ENCODE data around the gene C10orf71.

The C10orf71 gene

DNA sequence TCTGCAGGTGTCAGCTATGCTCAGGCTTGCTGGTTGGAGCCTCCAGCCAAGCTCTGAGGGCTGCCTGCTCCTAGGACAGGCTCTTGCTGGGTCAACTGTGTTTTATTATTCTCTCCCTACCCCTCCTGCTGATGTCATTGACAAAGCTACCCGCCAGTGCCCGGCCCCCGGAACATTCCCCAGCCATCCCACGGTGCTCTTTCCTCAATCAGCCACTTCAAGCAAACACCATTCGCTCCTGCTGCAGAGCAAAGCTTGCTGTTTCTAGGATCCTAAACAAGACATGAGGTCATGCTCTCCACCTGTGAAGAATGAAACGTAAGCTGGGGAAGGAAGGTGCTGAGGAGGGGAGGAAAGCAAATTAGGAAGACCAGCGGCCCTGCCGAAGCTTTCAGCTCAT lies 2.1 kb upstream of the C10orf71 start:
- no peak for DNase-seq

DNA sequence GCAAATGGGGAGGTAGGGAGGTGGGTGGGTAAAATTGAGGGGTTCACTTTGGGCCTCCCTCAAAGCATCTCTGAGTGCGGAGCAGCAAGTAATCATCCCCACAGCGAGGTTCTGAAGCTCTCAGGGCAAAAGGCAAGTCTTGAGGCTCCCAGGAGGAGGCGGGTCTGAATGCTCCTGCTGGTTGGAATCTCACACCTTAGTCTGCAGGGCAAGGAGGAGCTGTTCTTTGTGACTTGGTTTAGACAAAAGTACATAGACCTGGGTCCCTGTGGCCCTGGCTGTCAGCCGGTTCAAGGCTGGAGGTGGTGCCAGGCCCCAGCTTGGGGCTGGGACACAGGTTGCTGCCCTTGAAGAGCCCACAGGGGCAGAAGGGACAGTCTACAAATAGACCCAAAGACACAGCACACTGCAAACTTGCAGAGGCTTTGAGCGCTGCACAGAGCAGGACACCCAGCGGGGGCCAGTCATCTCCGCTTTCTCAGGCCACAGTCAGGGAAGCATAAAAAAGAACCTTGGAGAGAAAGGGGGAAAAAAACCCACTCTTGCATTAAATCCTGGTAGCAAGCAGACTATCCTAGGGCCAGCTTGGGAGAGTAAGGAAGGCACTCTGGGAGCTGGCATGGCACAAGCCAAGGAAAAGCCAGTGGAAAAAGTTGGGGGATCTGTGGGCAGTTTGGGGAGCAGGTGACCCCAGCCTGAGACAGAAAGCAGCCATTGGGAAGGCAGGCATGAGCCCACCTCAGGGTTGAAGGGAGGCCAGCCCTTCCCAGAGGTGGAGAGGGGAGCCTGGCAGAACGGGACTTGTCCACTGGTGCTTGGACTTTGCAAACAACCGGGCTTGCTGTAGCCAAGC lies 926 bp upstream of the C10orf71 start:
- DNase-seq: no peak

DNA sequence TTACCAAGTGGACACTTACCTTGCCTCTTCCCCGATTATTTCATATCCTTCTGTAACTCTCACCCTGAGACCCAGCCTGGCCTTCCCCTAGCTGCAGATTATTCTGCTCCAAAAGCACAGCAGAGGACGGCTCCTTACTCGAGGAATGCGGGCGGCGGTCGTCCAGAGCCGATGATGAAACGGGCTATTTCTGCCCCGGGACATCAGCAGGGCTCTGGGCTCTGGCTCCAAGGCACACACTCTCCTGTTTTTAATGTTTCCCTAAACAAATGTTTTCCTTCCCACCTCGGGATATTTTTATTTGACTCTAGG lies 343 bp upstream of the C10orf71 start:
- DNase-seq: no peak

- DNase-seq: no peak
These were observed 808 bp downstream of the C10orf71 start for GRCh38 chr10:49299816-49300139.

DNA sequence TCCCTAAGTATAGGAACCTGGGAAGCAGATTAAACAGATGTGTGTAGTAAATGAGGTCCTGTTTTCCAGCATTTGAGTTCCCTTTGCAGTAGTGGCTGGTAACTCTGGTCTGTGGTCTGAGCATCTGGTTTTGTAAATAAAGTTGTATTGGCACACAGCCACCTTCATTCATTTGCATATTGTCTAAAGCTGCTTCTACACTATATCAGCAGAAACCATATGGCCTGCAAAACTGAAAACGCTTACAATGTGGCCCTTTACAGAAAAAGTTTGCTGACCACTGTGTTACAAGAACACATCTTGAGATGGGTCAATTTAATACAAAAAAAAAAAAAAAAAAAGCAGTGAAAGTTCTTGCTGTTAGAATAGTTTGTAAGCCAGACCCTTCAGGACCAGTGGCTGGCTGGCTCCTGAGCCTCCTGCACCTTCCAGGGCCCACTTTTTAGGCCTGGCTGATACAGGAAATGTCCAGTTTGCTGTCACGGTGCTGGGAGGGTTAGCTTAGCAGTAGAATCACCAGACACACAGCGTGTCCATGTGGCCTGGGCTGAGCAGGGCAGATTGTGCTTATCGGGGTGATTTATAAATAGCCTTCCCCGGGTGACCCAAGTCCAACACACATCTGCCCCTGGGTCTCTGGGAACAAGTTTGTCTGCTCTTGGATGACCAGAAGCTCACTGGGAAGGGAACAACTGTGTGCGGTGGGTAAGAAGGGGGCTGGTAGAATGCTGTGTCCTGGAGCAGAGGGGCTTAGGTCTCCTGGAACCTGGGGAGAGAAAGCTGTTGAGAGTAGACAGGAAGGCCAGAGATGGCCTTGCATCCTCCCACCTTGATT lies 1.4 kb downstream of the C10orf71 start:
- no peak for DNase-seq

DNA sequence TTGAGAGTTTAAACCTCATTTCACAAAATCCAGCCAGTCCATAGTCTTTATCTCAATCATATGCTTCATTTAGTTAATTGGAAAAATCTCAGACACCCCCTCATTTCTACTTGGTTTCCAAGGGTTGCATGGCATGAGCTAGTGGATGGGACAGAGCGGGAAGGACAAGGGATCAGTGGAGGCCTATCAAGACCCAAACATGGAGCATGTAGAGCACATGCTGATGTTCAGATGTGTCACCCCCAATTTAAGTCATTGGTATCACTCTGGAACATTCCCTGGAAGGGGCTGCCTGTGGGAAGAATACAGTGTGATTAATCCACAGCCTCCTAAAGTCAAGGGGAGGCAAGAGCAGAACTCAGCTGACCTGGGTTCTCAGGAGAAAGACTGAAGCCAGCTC lies 2.3 kb downstream of the C10orf71 start:
- no peak for DNase-seq

DNA sequence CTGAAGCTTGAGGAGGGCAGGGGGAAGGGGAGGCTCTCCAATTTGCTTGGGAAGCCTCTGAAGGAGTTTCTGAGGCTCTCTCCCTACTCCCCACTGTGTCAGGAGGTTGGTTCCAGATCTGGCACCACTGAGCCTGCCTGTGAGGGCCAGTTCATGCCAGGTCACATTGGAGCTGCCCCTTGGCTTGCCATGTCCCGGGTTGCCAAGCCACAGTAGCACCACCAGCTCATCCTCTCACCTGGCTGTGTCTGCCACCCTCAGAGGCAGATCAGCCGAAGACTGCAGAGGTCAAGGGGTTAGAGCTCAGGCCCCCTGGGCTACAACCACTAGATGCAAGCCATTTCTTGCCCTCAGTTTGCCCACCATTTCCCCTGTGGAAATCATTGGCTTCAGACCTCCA lies 3.1 kb downstream of the C10orf71 start:
- DNase-seq: no peak

DNA sequence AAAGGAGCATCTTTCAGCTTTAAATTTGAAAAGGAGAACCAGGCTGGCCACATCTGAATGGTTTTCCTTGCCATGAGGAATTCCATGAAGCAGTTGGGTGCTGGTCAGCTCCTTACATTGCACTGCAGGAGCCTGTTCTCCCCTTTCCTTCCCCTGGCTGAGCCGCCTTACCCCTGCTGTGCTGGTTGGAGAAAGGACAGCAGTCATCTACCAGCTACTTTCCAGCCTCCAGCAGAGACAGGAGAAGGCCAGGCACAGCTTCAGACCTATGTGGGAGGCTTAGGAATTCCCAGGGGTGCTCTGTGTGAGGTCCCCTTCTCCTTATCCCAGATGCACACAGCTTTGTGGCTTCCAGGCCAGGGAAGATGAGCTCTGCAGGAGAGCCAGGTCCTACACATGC lies 4.7 kb downstream of the C10orf71 start:
- no peak for DNase-seq

DNA sequence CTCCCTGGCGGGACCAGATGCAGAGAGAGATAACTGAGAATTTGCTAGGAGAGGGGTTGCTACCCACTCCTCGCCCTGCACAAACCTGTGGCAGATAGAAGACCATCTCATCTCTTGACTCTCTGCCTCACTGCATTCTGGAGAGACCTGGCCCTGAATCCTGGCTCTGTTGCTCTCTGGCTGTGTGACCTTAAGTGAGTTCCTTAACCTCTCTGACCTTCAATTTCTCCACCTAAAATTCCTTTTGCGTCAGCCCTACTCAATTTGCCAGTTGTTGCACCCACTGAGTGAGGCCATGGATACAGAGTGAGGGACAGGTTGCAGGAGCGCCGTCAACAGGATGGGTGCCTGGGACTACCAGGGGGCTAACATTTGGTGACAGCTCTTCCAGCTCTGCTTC lies 5.2 kb downstream of the C10orf71 start:
- no peak for DNase-seq

GRCh38 chr10:49307921-49308320 lies 9.0 kb downstream of the C10orf71 start:
- DNase-seq: no peak

GRCh38 chr10:49308881-49309280 lies 9.9 kb downstream of the C10orf71 start:
- no peak for DNase-seq

DNA sequence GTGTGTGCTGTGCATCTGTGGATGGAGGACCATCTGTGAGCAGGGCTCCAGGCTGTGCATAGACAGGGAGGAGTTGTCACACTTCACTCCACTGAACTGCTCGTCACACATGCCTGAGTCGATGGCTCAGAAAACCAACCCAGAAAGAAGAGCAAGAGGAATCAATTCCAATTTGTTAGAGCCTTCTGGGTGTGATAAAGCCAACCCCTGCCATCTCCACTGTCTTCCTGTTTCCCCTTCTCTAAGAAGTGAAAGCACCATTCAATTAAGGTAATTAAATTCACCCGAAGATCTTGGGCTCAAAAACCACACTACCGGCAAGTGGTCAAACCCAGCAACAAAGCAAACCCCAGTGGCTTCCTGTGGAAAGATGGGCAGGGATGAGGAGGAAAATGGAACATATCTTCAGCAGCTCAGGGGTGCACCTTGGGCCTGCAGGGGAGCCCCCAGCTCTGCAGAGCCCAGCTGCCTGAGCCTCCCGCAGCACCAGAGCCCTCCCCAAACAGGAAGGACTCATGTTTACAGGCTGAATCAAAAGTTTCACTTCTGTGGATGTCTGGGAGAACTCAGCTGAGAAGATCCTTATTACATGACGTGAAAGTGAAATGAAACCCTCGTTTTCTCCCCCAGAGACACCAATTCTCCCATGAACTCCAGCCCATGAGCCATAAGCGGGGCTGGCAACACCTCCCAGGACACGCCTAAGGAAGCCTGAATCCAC lies 10.9 kb downstream of the C10orf71 start:
- peak; percentile 35 to 40 for DNase-seq

DNA sequence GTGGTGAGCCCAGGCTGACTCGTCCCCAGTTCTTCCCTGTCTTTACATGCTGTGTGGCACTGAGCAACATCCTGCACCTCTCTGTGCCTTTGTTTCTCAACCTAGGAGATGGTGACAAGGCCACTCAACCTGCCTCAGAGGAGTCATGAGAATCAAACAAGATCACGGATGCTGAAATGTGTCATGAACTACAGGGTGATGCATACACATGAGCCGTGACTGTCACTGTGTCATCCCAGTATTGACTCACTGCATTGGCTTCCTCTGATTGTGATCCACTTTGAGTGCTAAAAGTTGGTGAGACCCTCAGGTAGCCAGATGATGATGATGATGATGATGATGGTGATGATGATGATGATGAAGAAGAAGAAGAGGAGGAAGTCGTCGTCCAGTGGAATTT lies 11.5 kb downstream of the C10orf71 start:
- no peak for DNase-seq

DNA sequence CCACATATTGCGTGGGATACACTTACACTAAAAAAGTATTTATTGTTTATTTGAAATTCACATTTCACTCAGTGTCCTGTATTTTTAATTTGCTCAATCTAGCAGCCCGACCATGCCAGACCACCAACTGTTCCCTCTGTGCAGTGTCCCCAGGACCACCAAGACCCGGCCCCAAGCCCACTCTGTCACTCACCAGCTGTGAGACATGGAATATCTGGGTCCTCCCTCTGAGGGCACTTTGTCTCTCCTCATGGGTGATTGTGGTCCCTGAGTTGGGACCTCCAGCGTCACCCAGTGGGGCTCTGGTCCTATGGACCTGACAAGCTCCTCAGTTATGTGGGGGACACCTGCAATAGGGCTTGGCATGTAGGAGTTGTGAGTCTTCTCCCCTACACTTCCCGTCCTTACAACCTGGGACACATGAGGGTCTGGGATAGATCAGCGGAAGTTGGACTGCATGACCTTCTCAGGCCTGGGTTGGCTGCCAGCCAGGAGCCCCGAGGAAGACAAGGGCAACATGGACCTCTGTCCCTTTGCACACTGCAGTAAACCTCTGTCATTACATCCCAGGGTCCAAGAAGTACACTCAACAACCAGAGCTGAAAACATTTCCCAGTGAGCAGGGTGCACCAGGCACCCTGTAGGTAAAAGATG lies 12.1 kb downstream of the C10orf71 start:
- no peak for DNase-seq

DNA sequence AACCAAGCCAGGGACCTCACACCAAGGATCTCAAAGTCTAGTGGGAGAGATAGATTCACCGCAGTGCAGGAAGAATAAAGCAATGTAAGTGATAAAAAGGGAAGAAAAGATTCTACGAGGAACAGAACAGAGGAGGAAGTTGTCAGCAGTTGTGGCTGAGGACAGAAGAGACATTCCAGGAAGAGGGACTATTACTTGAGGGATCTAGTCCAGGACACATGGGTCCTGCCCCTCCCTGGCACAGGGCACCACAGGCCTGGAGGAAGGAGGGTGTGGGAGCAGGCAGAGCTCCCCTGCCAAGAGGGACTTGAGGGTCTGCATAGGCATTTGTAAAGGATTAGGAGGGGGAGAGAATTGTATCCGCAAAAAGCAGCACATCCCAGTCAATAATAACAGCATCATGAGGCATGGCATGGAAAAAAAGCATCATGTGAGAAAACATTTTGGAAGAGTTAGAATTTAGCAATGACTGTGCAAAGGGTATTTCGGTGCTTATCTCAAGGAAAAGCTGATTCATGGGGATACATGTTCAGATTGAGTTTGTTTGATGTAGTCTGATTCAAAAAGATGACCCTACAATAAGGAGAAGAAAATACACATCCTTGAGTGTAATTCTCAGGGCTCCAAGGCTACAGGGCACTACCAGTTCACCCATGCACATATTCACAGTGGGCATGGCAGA lies 12.7 kb downstream of the C10orf71 start:
- peak in 1 of 2 experiments; percentile 43 for DNase-seq

DNA sequence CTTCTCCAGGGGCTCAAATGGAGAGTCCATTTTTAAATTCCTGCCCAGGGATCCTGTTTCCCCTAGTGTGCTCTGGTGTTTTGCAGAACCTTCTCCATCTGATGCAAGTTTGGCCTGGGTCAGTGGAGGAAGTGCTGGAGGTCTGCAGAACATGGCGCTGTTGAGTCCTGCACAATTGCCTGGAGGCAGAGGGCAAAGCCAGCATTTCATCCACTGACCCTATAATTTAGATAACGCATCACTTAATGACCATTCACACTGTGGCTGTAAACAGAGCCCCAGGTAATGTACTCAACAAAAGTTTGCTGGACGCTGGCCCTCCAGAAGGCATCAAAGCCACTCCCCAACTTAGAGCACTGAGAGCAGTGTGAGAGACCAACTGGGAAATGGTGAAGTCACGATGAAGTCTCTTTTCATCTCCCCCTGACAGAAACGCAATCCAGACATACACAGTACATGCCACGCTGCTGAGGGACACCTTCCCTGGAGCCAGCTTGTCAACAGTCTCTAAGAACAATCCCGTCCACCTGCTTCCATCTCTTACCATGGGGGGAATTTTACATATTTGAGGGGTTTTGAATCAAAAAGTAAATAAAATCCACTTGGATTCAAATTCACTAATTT lies 13.4 kb downstream of the C10orf71 start:
- DNase-seq: no peak

GRCh38 chr10:49313501-49314070 lies 14.6 kb downstream of the C10orf71 start:
- no peak for DNase-seq

- DNase-seq: no peak
These were observed 15.8 kb downstream of the C10orf71 start for GRCh38 chr10:49314806-49315205.

DNA sequence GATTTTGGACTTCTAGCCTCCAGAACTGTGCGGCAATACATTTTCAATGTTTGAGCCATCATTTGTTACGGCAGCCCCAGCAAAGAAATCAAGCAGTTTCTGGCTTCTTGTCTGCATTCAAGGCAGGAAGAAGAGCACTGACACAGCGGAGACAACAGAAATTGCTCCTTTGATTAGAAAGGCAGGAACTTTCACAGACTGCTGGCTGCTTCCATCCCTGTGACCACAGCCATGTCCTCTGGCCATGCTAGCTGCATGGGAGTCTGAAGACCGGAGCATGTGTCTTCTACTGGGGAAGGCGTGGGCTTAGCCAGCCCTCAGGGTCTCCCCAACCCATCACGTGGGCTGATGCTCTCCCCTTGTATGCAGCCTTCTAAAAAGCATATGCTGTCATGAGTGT lies 19.1 kb downstream of the C10orf71 start:
- no peak for DNase-seq

DNA sequence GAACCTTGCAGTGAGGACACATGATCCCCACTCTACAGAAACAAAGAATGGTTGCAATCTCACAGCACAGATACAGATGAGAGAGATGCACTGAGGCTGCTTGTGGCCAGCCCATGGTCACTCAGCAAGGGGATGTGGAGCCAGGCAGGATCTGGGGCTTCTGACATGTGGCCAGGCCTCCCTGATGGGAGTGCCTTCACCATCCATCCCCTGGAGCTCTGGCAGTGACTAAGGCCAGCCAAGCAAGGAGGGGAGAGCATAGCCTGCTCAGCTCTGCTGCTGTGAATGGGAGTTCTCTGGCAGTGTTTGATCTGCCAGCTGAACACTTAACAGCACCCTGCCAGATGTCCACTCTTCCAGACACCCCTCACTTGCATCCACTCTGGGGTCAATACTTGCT lies 19.8 kb downstream of the C10orf71 start:
- no peak for DNase-seq

GRCh38 chr10:49319206-49319605 lies 20.2 kb downstream of the C10orf71 start:
- DNase-seq: no peak

DNA sequence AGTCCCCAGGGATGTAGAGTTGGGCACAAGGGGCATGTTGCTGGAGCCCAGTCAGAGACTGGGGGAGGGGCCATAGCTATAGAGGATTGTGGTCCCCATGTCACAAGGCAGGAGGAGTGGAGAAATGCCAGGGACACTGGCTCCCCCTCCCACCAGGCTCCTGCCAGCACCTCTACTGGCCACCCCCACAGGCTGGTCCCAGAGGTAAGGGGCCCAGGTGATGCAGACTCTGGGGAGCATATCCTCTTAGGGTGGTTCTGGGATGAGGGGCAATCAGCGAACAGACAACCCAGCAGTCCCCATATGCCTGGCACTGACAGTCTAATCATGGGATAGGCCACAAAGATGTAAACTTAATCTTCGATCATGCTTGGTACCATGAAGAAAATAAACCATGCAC lies 21.2 kb downstream of the C10orf71 start:
- no peak for DNase-seq

Measured in Kasumi-1 (cell line).